ENCODE results near the gene KIRREL3. TPM values are rescaled to one million over a fixed set of nuclear protein-coding genes. Genes with fewer than 3 reads are reported as not detected.

Gene KIRREL3
- total and polyA plus RNA-seq, 4 donors = 0.90 TPM; not detected in 3

- H3K36me3 ChIP-seq (ENCODE audit: control insufficient read depth in 1 of 2, insufficient read depth in 2 of 2, low read length in 1 of 2) = no peaks in the 10 kb centered on the region
- H3K4me3 ChIP-seq (ENCODE audit: low read length in 2 of 2) = no peak overlapping the region
- ATAC-seq (ENCODE audit: low FRiP score) (no peak), DNase-seq (no peak)
- no peaks in the 10 kb centered on the region for H3K4me1 ChIP-seq (ENCODE audit: control insufficient read depth in 1 of 2, insufficient read depth in 2 of 2, low read length in 2 of 2)
- no peak overlapping the region for H3K27ac ChIP-seq (ENCODE audit: low read depth in 1 of 2, low read length in 2 of 2)
- intact Hi-C loops (cut with DNase I) = no loop called here
- peaks cover 3% of the 10 kb centered on the region for H3K9me3 ChIP-seq (ENCODE audit: control insufficient read depth, low read length)
- peaks cover 0 to under 1% of the 10 kb centered on the region in 2 donors for H3K27me3 ChIP-seq (ENCODE audit: control insufficient read depth in 1 of 2, insufficient read depth in 2 of 2, low read length in 1 of 2)
Measured at GRCh38 chr11:127034973-127035372, 34.4 kb upstream of the KIRREL3 start.

GRCh38 chr11:127028648-127029047 is 28.1 kb upstream of the KIRREL3 start:
- H3K9me3 ChIP-seq (ENCODE audit: control insufficient read depth, low read length) = peaks cover 2% of the 10 kb centered on the region
- H3K27ac ChIP-seq (ENCODE audit: low read depth in 1 of 2, low read length in 2 of 2) = no peak overlapping the region
- no peaks in the 10 kb centered on the region for H3K4me1 ChIP-seq (ENCODE audit: control insufficient read depth in 1 of 2, insufficient read depth in 2 of 2, low read length in 2 of 2)
- no peak overlapping the region for H3K4me3 ChIP-seq (ENCODE audit: low read length in 2 of 2)
- H3K27me3 ChIP-seq (ENCODE audit: control insufficient read depth in 1 of 2, insufficient read depth in 2 of 2, low read length in 1 of 2) = peaks cover 0 to 2% of the 10 kb centered on the region in 2 donors
- ATAC-seq (ENCODE audit: low FRiP score) = no peak
- 61 to 62% methylated on average over 4 of the region's 4 CpGs for WGBS, 2 donors
- H3K36me3 ChIP-seq (ENCODE audit: control insufficient read depth in 1 of 2, insufficient read depth in 2 of 2, low read length in 1 of 2) = no peaks in the 10 kb centered on the region
- intact Hi-C loops (cut with DNase I) = no loop called here
- no peak for DNase-seq

- H3K9me3 ChIP-seq (ENCODE audit: control insufficient read depth, low read length) = peaks cover 2% of the 10 kb centered on the region
- H3K27me3 ChIP-seq (ENCODE audit: control insufficient read depth in 1 of 2, insufficient read depth in 2 of 2, low read length in 1 of 2) = peaks cover 0 to 2% of the 10 kb centered on the region in 2 donors
- 62 to 64% methylated on average over 5 of the region's 5 CpGs for WGBS, 2 donors
- no peak overlapping the region for H3K4me3 ChIP-seq (ENCODE audit: low read length in 2 of 2)
- no peaks in the 10 kb centered on the region for H3K4me1 ChIP-seq (ENCODE audit: control insufficient read depth in 1 of 2, insufficient read depth in 2 of 2, low read length in 2 of 2)
- DNase-seq (no peak), ATAC-seq (ENCODE audit: low FRiP score) (no peak)
- no peak overlapping the region for H3K27ac ChIP-seq (ENCODE audit: low read depth in 1 of 2, low read length in 2 of 2)
- intact Hi-C loops (cut with DNase I) = no loop called here
- no peaks in the 10 kb centered on the region for H3K36me3 ChIP-seq (ENCODE audit: control insufficient read depth in 1 of 2, insufficient read depth in 2 of 2, low read length in 1 of 2)
Measured at GRCh38 chr11:127027789-127028188, 27.2 kb upstream of the KIRREL3 start.

- Histone ChIP-seq H3K36me3 (ENCODE audit: control insufficient read depth in 1 of 2, insufficient read depth in 2 of 2, low read length in 1 of 2) (no peaks in the 10 kb centered on the region), H3K9me3 (ENCODE audit: control insufficient read depth, low read length) (peaks cover 2% of the 10 kb centered on the region), H3K27me3 (ENCODE audit: control insufficient read depth in 1 of 2, insufficient read depth in 2 of 2, low read length in 1 of 2) (peaks cover 0 to 2% of the 10 kb centered on the region in 2 donors), H3K4me3 (ENCODE audit: low read length in 2 of 2) (no peak overlapping the region), H3K4me1 (ENCODE audit: control insufficient read depth in 1 of 2, insufficient read depth in 2 of 2, low read length in 2 of 2) (no peaks in the 10 kb centered on the region), H3K27ac (ENCODE audit: low read depth in 1 of 2, low read length in 2 of 2) (no peak overlapping the region)
- DNase-seq (no peak), ATAC-seq (ENCODE audit: low FRiP score) (no peak)
- WGBS, 2 donors = 65 to 79% methylated on average over 4 of the region's 4 CpGs
- intact Hi-C loops (cut with DNase I) = no loop called here
Measured at GRCh38 chr11:127027000-127027399, 26.4 kb upstream of the KIRREL3 start.

GRCh38 chr11:127023991-127024390 is 23.4 kb upstream of the KIRREL3 start:
- Histone ChIP-seq H3K9me3 (ENCODE audit: control insufficient read depth, low read length) (peaks cover 2% of the 10 kb centered on the region), H3K27me3 (ENCODE audit: control insufficient read depth in 1 of 2, insufficient read depth in 2 of 2, low read length in 1 of 2) (no peaks in the 10 kb centered on the region), H3K36me3 (ENCODE audit: control insufficient read depth in 1 of 2, insufficient read depth in 2 of 2, low read length in 1 of 2) (no peaks in the 10 kb centered on the region), H3K4me3 (ENCODE audit: low read length in 2 of 2) (no peak overlapping the region), H3K4me1 (ENCODE audit: control insufficient read depth in 1 of 2, insufficient read depth in 2 of 2, low read length in 2 of 2) (no peaks in the 10 kb centered on the region), H3K27ac (ENCODE audit: low read depth in 1 of 2, low read length in 2 of 2) (no peak overlapping the region)
- 64 to 72% methylated on average over 2 of the region's 2 CpGs for WGBS, 2 donors
- DNase-seq (no peak), ATAC-seq (ENCODE audit: low FRiP score) (no peak)
- intact Hi-C loops (cut with DNase I) = no loop called here

GRCh38 chr11:127018683-127019279 is 18.2 kb upstream of the KIRREL3 start:
- Histone ChIP-seq H3K9me3 (ENCODE audit: control insufficient read depth, low read length) (no peaks in the 10 kb centered on the region), H3K4me1 (ENCODE audit: control insufficient read depth in 1 of 2, insufficient read depth in 2 of 2, low read length in 2 of 2) (no peaks in the 10 kb centered on the region), H3K27me3 (ENCODE audit: control insufficient read depth in 1 of 2, insufficient read depth in 2 of 2, low read length in 1 of 2) (peaks cover 0 to 4% of the 10 kb centered on the region in 2 donors), H3K27ac (ENCODE audit: low read depth in 1 of 2, low read length in 2 of 2) (no peak overlapping the region), H3K36me3 (ENCODE audit: control insufficient read depth in 1 of 2, insufficient read depth in 2 of 2, low read length in 1 of 2) (no peaks in the 10 kb centered on the region), H3K4me3 (ENCODE audit: low read length in 2 of 2) (no peak overlapping the region)
- DNase-seq (no peak), ATAC-seq (ENCODE audit: low FRiP score) (no peak)
- intact Hi-C loops (cut with DNase I) = no loop called here
- WGBS, 2 donors = 76 to 80% methylated on average over 8 of the region's 8 CpGs

- intact Hi-C loops (cut with DNase I) = no loop called here
- Histone ChIP-seq H3K27me3 (ENCODE audit: control insufficient read depth in 1 of 2, insufficient read depth in 2 of 2, low read length in 1 of 2) (peaks cover 0 to 4% of the 10 kb centered on the region in 2 donors), H3K4me1 (ENCODE audit: control insufficient read depth in 1 of 2, insufficient read depth in 2 of 2, low read length in 2 of 2) (no peaks in the 10 kb centered on the region), H3K9me3 (ENCODE audit: control insufficient read depth, low read length) (no peaks in the 10 kb centered on the region), H3K36me3 (ENCODE audit: control insufficient read depth in 1 of 2, insufficient read depth in 2 of 2, low read length in 1 of 2) (no peaks in the 10 kb centered on the region), H3K4me3 (ENCODE audit: low read length in 2 of 2) (no peak overlapping the region), H3K27ac (ENCODE audit: low read depth in 1 of 2, low read length in 2 of 2) (no peak overlapping the region)
- 23 to 32% methylated on average over 7 of the region's 7 CpGs for WGBS, 2 donors
- no peak for DNase-seq
- no peak for ATAC-seq (ENCODE audit: low FRiP score)
Measured at GRCh38 chr11:127017482-127017881, 16.9 kb upstream of the KIRREL3 start.

GRCh38 chr11:127013550-127013949 is 13.0 kb upstream of the KIRREL3 start:
- ATAC-seq (ENCODE audit: low FRiP score) (no peak), DNase-seq (no peak)
- no peaks in the 10 kb centered on the region for H3K4me1 ChIP-seq (ENCODE audit: control insufficient read depth in 1 of 2, insufficient read depth in 2 of 2, low read length in 2 of 2)
- no peak overlapping the region for H3K4me3 ChIP-seq (ENCODE audit: low read length in 2 of 2)
- peaks cover 7% of the 10 kb centered on the region in 2 donors for H3K27me3 ChIP-seq (ENCODE audit: control insufficient read depth in 1 of 2, insufficient read depth in 2 of 2, low read length in 1 of 2)
- H3K27ac ChIP-seq (ENCODE audit: low read depth in 1 of 2, low read length in 2 of 2) = no peak overlapping the region
- WGBS, 2 donors = 66 to 73% methylated on average over 5 of the region's 5 CpGs
- intact Hi-C loops (cut with DNase I) = loop anchor here in 1 of 2 donors (5.0 kb wide), 1 partner anchor 51 kb away; no protein-coding TSS in a partner anchor
- H3K36me3 ChIP-seq (ENCODE audit: control insufficient read depth in 1 of 2, insufficient read depth in 2 of 2, low read length in 1 of 2) = no peaks in the 10 kb centered on the region
- no peaks in the 10 kb centered on the region for H3K9me3 ChIP-seq (ENCODE audit: control insufficient read depth, low read length)

GRCh38 chr11:127006311-127006710 is 5.7 kb upstream of the KIRREL3 start:
- peaks cover 3 to 7% of the 10 kb centered on the region in 2 donors for H3K27me3 ChIP-seq (ENCODE audit: control insufficient read depth in 1 of 2, insufficient read depth in 2 of 2, low read length in 1 of 2)
- no peaks in the 10 kb centered on the region for H3K4me1 ChIP-seq (ENCODE audit: control insufficient read depth in 1 of 2, insufficient read depth in 2 of 2, low read length in 2 of 2)
- no peaks in the 10 kb centered on the region for H3K36me3 ChIP-seq (ENCODE audit: control insufficient read depth in 1 of 2, insufficient read depth in 2 of 2, low read length in 1 of 2)
- intact Hi-C loops (cut with DNase I) = no loop called here
- H3K4me3 ChIP-seq (ENCODE audit: low read length in 2 of 2) = no peak overlapping the region
- H3K27ac ChIP-seq (ENCODE audit: low read depth in 1 of 2, low read length in 2 of 2) = no peak overlapping the region
- no peaks in the 10 kb centered on the region for H3K9me3 ChIP-seq (ENCODE audit: control insufficient read depth, low read length)
- DNase-seq (no peak), ATAC-seq (ENCODE audit: low FRiP score) (no peak)
- WGBS, 2 donors = 84 to 91% methylated on average over 2 of the region's 2 CpGs
